GM18508 (cell line): ENCODE measurements around the gene ELL3.
"Not testable (repeated sequence)": the region's sequence is repeated elsewhere in the genome, so short reads cannot be mapped to it uniquely, and the experiment has no call there.

Experiments
- ATAC-seq: cut with Tn5 transposase; IDR thresholded peaks from one replicate; pipeline ENCODE4 v1.9.1; 2021; ENCODE audit warnings: moderate number of reproducible peaks; ENCODE audit not compliant: insufficient read depth, unreplicated experiment

Gene ELL3

DNA sequence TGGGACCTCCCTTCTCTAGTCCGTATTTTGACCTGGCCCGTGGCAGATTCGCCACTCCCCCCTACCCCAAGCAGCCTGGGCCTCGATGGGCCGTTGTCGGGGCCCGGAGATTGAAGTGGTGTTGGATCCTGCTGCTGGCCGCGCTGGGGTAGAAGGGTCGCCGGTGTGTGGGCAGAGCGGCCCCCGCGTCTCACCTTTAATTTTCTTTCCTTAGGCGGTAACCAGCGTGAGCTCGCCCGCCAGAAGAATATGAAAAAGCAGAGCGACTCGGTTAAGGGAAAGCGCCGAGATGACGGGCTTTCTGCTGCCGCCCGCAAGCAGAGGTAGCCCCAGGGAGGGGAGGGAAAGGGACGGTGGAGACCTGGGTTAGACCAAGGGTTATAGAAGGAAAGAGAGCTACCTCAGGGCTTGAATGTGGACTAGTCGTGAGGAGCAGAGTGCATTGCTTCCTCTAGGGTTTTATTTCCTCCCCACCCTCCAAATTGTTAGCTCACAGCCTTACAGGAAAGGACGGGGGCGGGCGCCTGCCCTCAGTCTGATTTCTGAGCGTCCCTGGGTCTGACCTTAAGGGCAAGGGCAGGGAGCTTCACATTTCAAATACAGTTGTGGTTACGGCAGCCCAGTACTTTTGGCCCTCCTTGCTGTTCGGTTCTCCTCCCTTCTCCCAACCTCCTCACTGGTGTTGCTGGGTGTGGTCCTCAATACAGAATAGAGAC, 16.2 kb upstream of the ELL3 start:
- no peak for ATAC-seq

DNA sequence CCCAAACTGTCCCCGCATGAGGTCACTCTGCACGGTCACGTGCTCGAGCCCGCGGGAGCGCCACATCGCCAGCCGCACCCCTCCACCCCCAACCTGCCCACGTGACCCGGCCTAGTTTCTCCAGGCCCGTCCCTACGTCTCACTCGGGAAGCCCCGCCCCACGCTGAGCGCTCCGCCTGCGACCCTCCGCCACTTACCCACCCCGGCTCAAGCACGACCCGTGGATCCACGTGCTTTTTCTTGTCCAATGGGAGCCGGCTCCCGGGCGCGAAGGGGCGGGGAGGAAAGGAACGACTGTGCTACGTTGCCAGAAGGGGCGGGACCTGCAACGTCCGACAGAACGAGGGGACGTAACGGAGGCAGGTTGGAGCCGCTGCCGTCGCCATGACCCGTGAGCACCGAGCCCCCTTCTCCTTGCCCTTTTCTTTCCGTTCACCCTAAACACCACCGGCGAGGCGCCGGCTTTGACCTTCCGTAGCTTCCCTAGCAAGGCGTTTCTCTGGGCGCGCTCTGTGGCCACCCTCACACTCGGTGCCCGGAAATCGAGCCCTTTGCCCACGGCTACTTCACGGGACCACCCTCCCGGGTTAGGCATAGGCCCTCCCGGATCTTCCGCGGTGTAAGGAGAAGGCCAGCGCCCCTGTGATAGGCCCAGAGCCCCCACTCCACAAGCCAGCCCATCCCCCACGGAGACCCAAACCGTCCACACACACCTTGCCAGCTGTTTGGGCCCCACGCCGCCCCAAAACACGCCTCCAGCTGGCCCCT, 15.4 kb upstream of the ELL3 start, which contains the start of gene SERF2:
Gene SERF2 (plus strand): TSS at position 328 of the 768 bp plus-strand sequence. CDS start 57 bp downstream, at position 385.
- peak; percentile 67 for ATAC-seq

DNA sequence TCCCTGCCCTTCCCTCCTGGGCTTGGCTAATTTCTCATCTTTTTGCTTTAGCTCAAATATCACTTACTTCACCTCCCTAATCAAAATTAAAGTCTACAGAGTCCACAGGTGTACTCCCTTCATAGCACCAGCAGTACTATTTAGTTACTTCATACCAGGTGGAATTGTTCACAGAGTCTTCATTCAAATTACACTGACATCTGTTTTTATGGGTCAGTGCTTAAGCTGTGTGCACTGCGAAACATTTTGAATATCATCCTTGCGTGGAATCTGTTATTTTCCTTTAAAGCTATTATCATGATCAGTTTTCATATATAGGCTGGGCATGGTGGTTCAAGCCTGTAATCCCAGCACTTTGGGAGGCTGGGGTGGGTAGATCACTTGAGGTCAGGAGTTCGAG, 12.6 kb upstream of the ELL3 start:
- no peak for ATAC-seq

DNA sequence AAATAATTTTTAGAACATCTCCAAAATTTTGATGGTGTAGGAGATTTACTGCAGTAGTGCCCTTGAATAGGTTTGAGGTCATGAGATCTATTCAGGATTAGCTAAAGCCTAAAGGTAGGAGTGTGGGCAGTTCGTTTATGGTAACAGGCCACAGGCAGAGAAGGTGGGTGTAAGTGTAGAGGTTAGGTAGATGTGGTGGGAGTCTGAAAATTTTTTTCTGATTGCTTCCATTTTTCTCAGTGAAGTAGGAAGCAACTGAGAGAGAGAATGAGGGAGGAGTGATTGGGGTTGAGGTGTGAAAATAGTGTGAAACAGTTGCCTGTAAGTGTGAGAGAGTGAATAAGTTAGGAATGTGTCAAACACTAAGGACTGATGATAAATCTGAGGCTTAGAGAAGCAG, 2.2 kb upstream of the ELL3 start:
- ATAC-seq = no peak

DNA sequence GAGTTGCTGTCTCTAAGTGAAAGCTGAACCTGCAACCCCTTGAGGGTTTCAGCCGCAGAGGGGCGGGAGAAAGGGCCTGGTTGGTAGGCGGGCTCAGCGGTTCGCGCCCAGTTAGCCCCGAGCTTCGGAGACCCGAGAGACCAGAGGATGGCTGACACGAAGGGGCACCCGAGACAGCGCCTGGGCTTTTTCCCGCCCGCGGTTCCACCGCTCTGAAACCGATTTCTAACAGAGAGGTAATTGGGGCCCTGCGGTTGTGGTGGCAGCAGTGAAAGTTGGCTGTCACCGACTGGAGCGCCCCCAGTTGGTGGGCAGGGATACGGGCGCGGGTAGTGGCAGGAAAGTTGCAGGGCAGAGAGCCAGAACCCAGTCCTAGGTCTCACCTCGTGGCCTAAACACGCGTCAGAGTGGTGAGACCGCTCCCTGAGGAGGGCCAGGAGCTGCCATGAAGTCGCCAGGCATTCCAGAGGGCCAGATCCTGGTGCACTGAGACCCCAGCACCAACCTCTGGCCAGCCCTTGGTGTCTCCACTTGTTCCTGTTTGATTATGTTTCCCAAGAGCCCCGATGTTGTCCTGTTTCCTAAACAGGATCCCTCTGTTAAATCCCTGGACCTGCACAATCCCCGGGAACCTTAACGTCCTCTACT, 625 bp upstream of the ELL3 start:
- peak; percentile 24 for ATAC-seq

GRCh38 chr15:43776101-43776717, 557 bp downstream of the ELL3 start:
- peak; percentile 54 for ATAC-seq

DNA sequence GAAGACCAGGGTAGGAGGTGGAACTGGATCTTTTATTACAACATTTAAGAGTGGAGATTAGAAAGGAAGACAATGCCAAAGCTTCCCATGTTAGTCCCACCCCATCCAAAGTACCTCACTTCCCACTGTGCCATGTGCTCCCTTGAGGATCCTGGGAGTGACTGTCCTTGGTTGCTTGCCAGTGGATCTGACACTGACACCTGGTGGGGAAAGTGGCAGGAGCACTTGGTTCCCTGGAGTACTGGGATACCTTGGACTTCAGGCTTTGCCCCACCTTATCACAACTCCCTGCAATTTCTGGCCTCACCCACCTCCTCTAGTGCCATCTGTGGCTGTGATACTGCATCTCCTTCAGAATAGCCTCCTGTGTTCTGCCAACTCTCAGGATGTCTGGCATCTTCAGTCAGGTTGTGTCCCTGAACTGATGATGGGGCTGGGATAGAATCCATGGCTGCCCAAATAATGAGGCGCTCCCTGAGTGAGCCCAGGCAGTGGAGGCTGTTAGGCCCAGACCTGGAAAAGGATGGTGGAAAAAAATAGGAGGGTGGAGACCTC, 1.3 kb downstream of the ELL3 start:
- ATAC-seq = no peak

GRCh38 chr15:43774062-43774461, 2.7 kb downstream of the ELL3 start:
- no peak for ATAC-seq

GRCh38 chr15:43772624-43773023, 4.1 kb downstream of the ELL3 start:
- no peak for ATAC-seq

GRCh38 chr15:43771816-43772215, 5.0 kb downstream of the ELL3 start:
- no peak for ATAC-seq

- ATAC-seq = no peak
Measured at GRCh38 chr15:43769584-43770228, 7.1 kb downstream of the ELL3 start.

DNA sequence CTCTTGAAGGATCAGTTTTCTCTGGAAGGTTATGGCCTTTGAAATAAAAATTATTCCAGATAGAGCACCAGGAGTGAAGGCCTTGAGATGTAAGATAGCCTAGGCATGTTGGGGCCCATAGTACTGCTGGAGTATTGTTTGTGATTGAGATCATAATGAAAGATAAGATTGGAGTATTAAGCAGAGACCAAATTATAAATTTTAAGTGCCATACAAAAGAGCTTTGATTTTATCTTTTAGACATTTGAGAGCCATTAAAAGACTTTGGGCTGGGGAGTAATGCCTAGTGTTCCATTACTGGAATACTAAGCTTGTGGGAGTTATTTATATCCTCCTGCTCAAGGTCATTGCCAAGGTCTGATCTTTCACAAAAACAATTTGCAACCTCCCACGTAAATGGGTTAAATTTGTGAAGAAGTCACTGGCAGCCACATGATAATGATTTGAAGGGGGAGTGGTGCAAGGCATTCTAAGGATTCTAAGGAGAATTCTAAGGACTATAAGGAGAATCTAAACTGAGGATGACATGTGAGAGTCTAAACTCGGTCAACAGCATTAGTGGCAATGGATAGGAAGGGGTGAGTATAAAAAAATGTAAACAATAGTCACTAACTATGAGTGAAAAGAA, 12.8 kb downstream of the ELL3 start:
- ATAC-seq = no peak

- ATAC-seq = no peak
Measured at GRCh38 chr15:43762824-43763223, 13.9 kb downstream of the ELL3 start.

- ATAC-seq = no peak
Measured at GRCh38 chr15:43751885-43752284, 24.9 kb downstream of the ELL3 start.

DNA sequence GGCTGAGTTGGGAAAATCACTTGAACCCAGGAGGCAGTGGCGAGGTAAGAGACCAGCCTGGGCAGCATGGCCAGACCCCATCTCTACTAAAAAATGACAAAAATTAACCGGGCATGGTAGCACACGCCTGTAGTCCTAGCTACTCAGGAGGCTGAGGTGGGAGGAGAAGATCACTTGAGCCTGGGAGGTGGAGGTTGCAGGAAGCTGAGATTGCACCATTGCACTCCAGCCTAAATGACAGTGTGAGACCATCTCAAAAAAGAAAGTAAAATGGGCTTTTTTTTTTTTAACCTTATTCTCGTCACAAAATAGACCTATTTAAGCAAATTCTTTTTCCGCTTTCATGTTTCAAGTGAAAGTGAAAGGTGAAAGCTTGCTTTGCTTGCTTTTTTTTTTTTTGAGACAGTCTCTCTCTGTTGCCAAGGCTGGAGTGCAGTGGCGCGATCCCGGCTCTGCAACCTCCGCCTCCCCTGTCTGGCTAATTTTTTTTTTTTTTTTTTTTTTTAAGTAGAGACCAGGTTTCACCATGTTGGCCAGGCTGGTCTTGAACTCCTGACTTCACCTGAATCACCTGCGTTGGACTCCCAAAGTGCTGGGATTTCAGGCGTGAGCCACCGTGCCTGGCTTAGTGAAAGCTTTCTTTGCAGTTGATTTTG, 26.9 kb downstream of the ELL3 start:
- ATAC-seq = peak; percentile 37

GRCh38 chr15:43748376-43748775, 28.4 kb downstream of the ELL3 start:
- ATAC-seq = no peak

GRCh38 chr15:43746903-43747309, 29.9 kb downstream of the ELL3 start:
- ATAC-seq = not testable (repeated sequence)

DNA sequence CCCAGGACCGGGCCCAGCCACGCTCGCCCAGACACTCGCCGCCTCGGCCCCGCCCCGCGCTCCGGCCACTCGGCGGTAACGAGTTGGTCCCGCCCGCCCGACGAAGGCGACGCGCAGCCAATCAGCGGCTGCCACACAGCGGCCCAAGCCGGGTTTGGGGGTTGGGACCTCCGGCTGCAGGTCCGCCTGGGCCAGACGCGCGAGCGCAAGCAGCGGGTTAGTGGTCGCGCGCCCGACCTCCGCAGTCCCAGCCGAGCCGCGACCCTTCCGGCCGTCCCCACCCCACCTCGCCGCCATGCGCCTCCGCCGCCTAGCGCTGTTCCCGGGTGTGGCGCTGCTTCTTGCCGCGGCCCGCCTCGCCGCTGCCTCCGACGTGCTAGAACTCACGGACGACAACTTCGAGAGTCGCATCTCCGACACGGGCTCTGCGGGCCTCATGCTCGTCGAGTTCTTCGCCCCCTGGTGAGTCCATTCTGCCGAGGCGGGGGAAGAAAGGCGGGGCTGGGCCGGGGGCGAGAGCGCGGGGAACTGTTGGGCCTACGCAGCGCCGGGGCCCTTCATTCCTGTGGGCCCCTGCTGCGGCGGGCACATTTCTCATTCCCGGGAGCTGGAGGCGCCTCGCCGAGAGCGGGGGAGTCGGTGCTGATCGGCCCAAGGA, 30.4 kb downstream of the ELL3 start, which contains the start of gene PDIA3:
Gene PDIA3 (plus strand): TSS at position 194 of the 658 bp plus-strand sequence. CDS start 102 bp downstream, at position 296.
- ATAC-seq = not testable (repeated sequence)
